ENCODE data around the gene FRMD1.

FRMD1 gene

GRCh38 chr6:168040856-168041496 is 38.0 kb downstream of the FRMD1 start:
- no peak for ATAC-seq
- Mint-ChIP-seq H3K27ac (peak overlapping the region in 1 of 2 donors; percentile 4), H3K27me3 (peaks cover 25% of the 10 kb centered on the region), H3K9me3 (peaks cover 10 to 39% of the 10 kb centered on the region in 2 donors), H3K4me3 (no peak overlapping the region), H3K4me1 (peaks cover 4% of the 10 kb centered on the region)
- no peak for DNase-seq

- Mint-ChIP-seq H3K4me1 (peaks cover 15% of the 10 kb centered on the region), H3K27ac (no peak overlapping the region), H3K9me3 (peaks cover 10 to 39% of the 10 kb centered on the region in 2 donors), H3K4me3 (no peak overlapping the region), H3K27me3 (peaks cover 37% of the 10 kb centered on the region)
- DNase-seq (no peak), ATAC-seq (no peak)
These were observed 39.2 kb downstream of the FRMD1 start for GRCh38 chr6:168039849-168040248.

GRCh38 chr6:168039301-168039700 is 39.7 kb downstream of the FRMD1 start:
- DNase-seq: no peak
- peaks cover 17% of the 10 kb centered on the region for H3K4me1 Mint-ChIP-seq
- ATAC-seq: no peak
- no peak overlapping the region for H3K4me3 Mint-ChIP-seq
- H3K27me3 Mint-ChIP-seq: peaks cover 42% of the 10 kb centered on the region
- no peak overlapping the region for H3K27ac Mint-ChIP-seq
- H3K9me3 Mint-ChIP-seq: peaks cover 10 to 39% of the 10 kb centered on the region in 2 donors

- H3K27me3 Mint-ChIP-seq: peaks cover 48% of the 10 kb centered on the region
- ATAC-seq: no peak
- DNase-seq: no peak
- peaks cover 17% of the 10 kb centered on the region for H3K4me1 Mint-ChIP-seq
- no peak overlapping the region for H3K4me3 Mint-ChIP-seq
- no peak overlapping the region for H3K27ac Mint-ChIP-seq
- H3K9me3 Mint-ChIP-seq: peaks cover 10 to 39% of the 10 kb centered on the region in 2 donors
These were observed 40.4 kb downstream of the FRMD1 start for GRCh38 chr6:168038576-168039140.

- H3K27ac Mint-ChIP-seq: no peak overlapping the region
- H3K9me3 Mint-ChIP-seq: peaks cover 10 to 39% of the 10 kb centered on the region in 2 donors
- ATAC-seq (no peak), DNase-seq (no peak)
- peaks cover 55% of the 10 kb centered on the region for H3K27me3 Mint-ChIP-seq
- H3K4me1 Mint-ChIP-seq: peaks cover 17% of the 10 kb centered on the region
- no peak overlapping the region for H3K4me3 Mint-ChIP-seq
These were observed 41.2 kb downstream of the FRMD1 start for GRCh38 chr6:168037856-168038255.

GRCh38 chr6:168037242-168037641 is 41.8 kb downstream of the FRMD1 start:
- ATAC-seq (no peak), DNase-seq (no peak)
- peaks cover 17% of the 10 kb centered on the region for H3K4me1 Mint-ChIP-seq
- no peak overlapping the region for H3K27ac Mint-ChIP-seq
- H3K27me3 Mint-ChIP-seq: peaks cover 55% of the 10 kb centered on the region
- H3K4me3 Mint-ChIP-seq: no peak overlapping the region
- peaks cover 10 to 32% of the 10 kb centered on the region in 2 donors for H3K9me3 Mint-ChIP-seq

GRCh38 chr6:168035661-168036545 is 43.1 kb downstream of the FRMD1 start:
- H3K4me3 Mint-ChIP-seq: peak overlapping the region; percentile 22 to 80
- peak overlapping the region; percentile 14 to 48 for H3K27ac Mint-ChIP-seq
- H3K9me3 Mint-ChIP-seq: peaks cover 10 to 20% of the 10 kb centered on the region in 2 donors
- DNase-seq (peak; percentile 20 to 21), ATAC-seq (peak; percentile 78)
- peaks cover 64% of the 10 kb centered on the region for H3K27me3 Mint-ChIP-seq
- H3K4me1 Mint-ChIP-seq: peaks cover 17% of the 10 kb centered on the region

GRCh38 chr6:168035098-168035660 is 43.8 kb downstream of the FRMD1 start:
- DNase-seq (no peak), ATAC-seq (peak; percentile 4)
- peaks cover 64% of the 10 kb centered on the region for H3K27me3 Mint-ChIP-seq
- peaks cover 17% of the 10 kb centered on the region for H3K4me1 Mint-ChIP-seq
- peak overlapping the region; percentile 22 to 80 for H3K4me3 Mint-ChIP-seq
- H3K27ac Mint-ChIP-seq: peak overlapping the region; percentile 25 to 54
- peaks cover 10 to 13% of the 10 kb centered on the region in 2 donors for H3K9me3 Mint-ChIP-seq

GRCh38 chr6:168034537-168034936 is 44.5 kb downstream of the FRMD1 start:
- Mint-ChIP-seq H3K27ac (no peak overlapping the region), H3K4me3 (peak overlapping the region in 1 of 2 donors; percentile 22), H3K4me1 (peaks cover 17% of the 10 kb centered on the region)

GRCh38 chr6:168033791-168034190 is 45.2 kb downstream of the FRMD1 start:
- ATAC-seq: no peak
- peaks cover 69% of the 10 kb centered on the region for H3K27me3 Mint-ChIP-seq

More at GRCh38 chr6:168034537-168034936, 44.5 kb downstream of the FRMD1 start:
- peaks cover 69% of the 10 kb centered on the region for H3K27me3 Mint-ChIP-seq
- ATAC-seq (no peak), DNase-seq (no peak)
- peaks cover 8 to 10% of the 10 kb centered on the region in 2 donors for H3K9me3 Mint-ChIP-seq

GRCh38 chr6:168032005-168032760 is 46.8 kb downstream of the FRMD1 start:
- Mint-ChIP-seq H3K4me1 (peaks cover 17% of the 10 kb centered on the region), H3K9me3 (peaks cover 0 to 2% of the 10 kb centered on the region in 2 donors), H3K27me3 (peaks cover 54% of the 10 kb centered on the region), H3K4me3 (no peak overlapping the region), H3K27ac (no peak overlapping the region)
- DNase-seq (no peak), ATAC-seq (no peak)

More at GRCh38 chr6:168033791-168034190, 45.2 kb downstream of the FRMD1 start:
- Mint-ChIP-seq H3K4me3 (no peak overlapping the region), H3K4me1 (peaks cover 17% of the 10 kb centered on the region), H3K27ac (no peak overlapping the region), H3K9me3 (peaks cover 7 to 10% of the 10 kb centered on the region in 2 donors)
- no peak for DNase-seq

- Mint-ChIP-seq H3K27ac (no peak overlapping the region), H3K27me3 (peaks cover 56% of the 10 kb centered on the region), H3K4me3 (no peak overlapping the region), H3K4me1 (peaks cover 17% of the 10 kb centered on the region), H3K9me3 (no peaks in the 10 kb centered on the region)
- DNase-seq (no peak), ATAC-seq (no peak)
These were observed 47.5 kb downstream of the FRMD1 start for GRCh38 chr6:168031411-168031971.

GRCh38 chr6:168030908-168031307 is 48.1 kb downstream of the FRMD1 start:
- Mint-ChIP-seq H3K27me3 (peaks cover 51% of the 10 kb centered on the region), H3K4me3 (no peak overlapping the region), H3K9me3 (no peaks in the 10 kb centered on the region), H3K4me1 (peaks cover 13% of the 10 kb centered on the region), H3K27ac (no peak overlapping the region)
- ATAC-seq: no peak
- no peak for DNase-seq

- no peaks in the 10 kb centered on the region for H3K9me3 Mint-ChIP-seq
- peaks cover 45% of the 10 kb centered on the region for H3K27me3 Mint-ChIP-seq
- DNase-seq (no peak), ATAC-seq (no peak)
- H3K4me1 Mint-ChIP-seq: peaks cover 7% of the 10 kb centered on the region
- H3K4me3 Mint-ChIP-seq: no peak overlapping the region
- H3K27ac Mint-ChIP-seq: no peak overlapping the region
These were observed 48.7 kb downstream of the FRMD1 start for GRCh38 chr6:168030218-168030746.

All from stimulated activated naive CD8-positive, alpha-beta T cell treated with anti-CD3 and anti-CD28 coated beads, Interleukin-15, amount 100 ng/mL, for 72 hours (primary cell).